BLaER1 treated with 17β-estradiol and CSF1 and Interleukin-3, amounts not matched to agents 10 nM and 100 nM (cell line): Measurements from ENCODE around the gene JAG2.

Source experiments
- H3K27ac ChIP-seq, 11 experiments: shearing (Covaris generic); formaldehyde crosslinking; 2 replicates each; pipeline ENCODE4 v1.8.1; 2022
- H3K27me3 ChIP-seq, 11 experiments: shearing (Covaris generic); formaldehyde crosslinking; 2 replicates each; pipeline ENCODE4 v1.8.1; 2022
- H3K36me3 ChIP-seq, 11 experiments: shearing (Covaris generic); formaldehyde crosslinking; 2 replicates each; pipeline ENCODE4 v1.8.1; 2022
- H3K4me1 ChIP-seq, 10 experiments: shearing (Covaris generic); formaldehyde crosslinking; 2 replicates each; pipeline ENCODE4 v1.8.1; 2022
- H3K4me2 ChIP-seq, 11 experiments: shearing (Covaris generic); formaldehyde crosslinking; 2 replicates each; pipeline ENCODE4 v1.8.1; 2022
- H3K4me3 ChIP-seq, 10 experiments: shearing (Covaris generic); formaldehyde crosslinking; 2 replicates each; pipeline ENCODE4 v1.8.1; 2022
- H3K9ac ChIP-seq, 11 experiments: shearing (Covaris generic); formaldehyde crosslinking; 2 replicates each; pipeline ENCODE4 v1.8.1; 2022
- H3K9me3 ChIP-seq, 11 experiments: shearing (Covaris generic); formaldehyde crosslinking; replicated peaks in 1 of 11; 2 replicates each; pipeline ENCODE4 v1.8.1; 2022
- H4K20me1 ChIP-seq, 11 experiments: shearing (Covaris generic); formaldehyde crosslinking; 2 replicates each; pipeline ENCODE4 v1.8.1; 2022
- Cebpa-rat ChIP-seq, 11 experiments: shearing (Covaris generic); IDR thresholded peaks; 2 replicates each; pipeline ENCODE4 v1.8.1; 2022

The JAG2 gene

DNA sequence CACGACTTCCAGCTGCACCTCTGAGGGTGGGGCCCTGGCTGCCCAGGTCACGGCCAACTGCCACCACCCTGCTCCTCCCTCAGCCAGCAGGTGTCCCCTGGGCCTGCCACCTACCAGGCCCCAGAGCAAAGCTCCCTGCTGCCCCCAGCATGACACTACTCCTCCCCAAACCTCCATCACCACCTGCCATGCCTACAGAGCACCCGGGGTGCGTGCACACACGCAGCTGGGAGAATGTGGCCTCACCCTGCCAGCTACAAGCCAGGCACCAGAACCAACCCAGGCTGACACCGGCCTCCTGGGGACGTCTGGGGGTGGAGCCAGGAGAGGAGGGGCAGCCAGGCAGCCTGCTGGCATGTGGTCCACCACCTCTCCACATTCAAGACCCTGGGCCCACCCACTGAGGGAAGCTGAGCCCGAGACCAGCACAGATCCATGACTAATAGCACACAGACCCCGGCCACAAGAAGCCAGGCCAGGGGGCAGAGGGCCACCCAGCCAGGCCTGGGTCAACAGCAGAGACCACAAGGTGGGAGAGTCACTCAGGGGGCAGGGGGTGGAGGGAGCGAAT lies 3.4 kb downstream of the JAG2 start:
- Histone ChIP-seq H3K9ac (peak overlapping the region in 6 of 11 experiments; percentile 13 to 82 (median 76); a peak in 11 of 22 replicates), H3K27me3 (peaks cover 0 to 29% (median 0%) of the 10 kb centered on the region in 11 experiments; a peak in 8 of 22 replicates), H3K4me1 (peaks cover 28 to 92% (median 91%) of the 10 kb centered on the region in 10 experiments), H3K4me3 (peak overlapping the region in 2 of 10 experiments; percentile 8 to 14; a peak in 3 of 20 replicates), H3K27ac (peak overlapping the region in 5 of 11 experiments; percentile 31 to 82 (median 72); a peak in 8 of 22 replicates), H3K36me3 (no peaks in the 10 kb centered on the region), H3K9me3 (no peaks in the 10 kb centered on the region), H3K4me2 (peak overlapping the region in 10 of 11 experiments; percentile 97 to 100 (median 100); a peak in 21 of 22 replicates), H4K20me1 (peaks cover 40 to 92% (median 69%) of the 10 kb centered on the region in 11 experiments; a peak in 21 of 22 replicates)
- no peak for TF ChIP-seq Cebpa-rat (IDR thresholded peaks at IDR 0.05)

DNA sequence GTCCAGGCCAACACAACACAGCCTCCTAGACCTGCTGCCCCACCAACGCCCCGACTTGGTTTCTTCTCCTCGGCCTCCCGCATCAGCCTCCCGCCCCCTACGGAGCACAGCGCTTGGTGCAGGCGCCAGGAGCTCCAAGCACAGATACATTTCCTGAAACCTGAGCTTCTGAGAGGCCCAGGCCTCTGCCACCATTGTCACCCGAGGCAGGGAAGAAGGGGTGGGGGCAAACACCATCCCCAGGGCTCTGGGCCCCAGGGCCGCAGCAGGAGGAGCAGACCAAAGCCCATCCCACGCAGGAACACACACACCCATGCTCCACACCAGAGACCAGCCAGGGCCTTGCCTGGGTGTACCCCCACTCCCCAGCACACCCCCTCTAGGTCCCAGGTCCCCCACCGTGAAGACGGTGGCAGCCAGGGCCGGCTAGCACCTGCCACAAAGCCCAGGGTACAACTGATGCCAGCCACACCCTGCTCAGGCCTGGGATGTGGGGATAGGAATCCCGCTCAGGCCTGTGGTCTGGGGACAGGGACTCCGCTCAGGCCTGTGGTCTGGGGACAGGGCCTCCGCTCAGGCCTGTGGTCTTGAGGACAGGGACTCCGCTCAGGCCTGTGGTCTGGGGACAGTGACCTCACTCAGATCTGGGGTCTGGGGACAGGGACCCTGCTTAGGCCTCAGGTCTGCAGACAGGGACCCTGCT lies 5.4 kb downstream of the JAG2 start:
- H3K9me3 ChIP-seq = no peaks in the 10 kb centered on the region
- H3K4me1 ChIP-seq = peaks cover 15 to 91% (median 83%) of the 10 kb centered on the region in 10 experiments
- H3K4me2 ChIP-seq = peak overlapping the region in 10 of 11 experiments; percentile 1 to 100 (median 98); a peak in 19 of 22 replicates
- peak overlapping the region in 9 of 11 experiments; percentile 11 to 75 (median 31); a peak in 11 of 22 replicates for H3K9ac ChIP-seq
- H3K27ac ChIP-seq = peak overlapping the region in 7 of 11 experiments; percentile 0 to 38 (median 18); a peak in 9 of 22 replicates
- TF ChIP-seq Cebpa-rat (IDR thresholded peaks at IDR 0.05) = no peak
- peaks cover 0 to 17% (median 0%) of the 10 kb centered on the region in 11 experiments; a peak in 8 of 22 replicates for H3K27me3 ChIP-seq
- no peaks in the 10 kb centered on the region for H3K36me3 ChIP-seq
- no peak overlapping the region for H3K4me3 ChIP-seq
- H4K20me1 ChIP-seq = peaks cover 46 to 83% (median 72%) of the 10 kb centered on the region in 11 experiments; a peak in 21 of 22 replicates

DNA sequence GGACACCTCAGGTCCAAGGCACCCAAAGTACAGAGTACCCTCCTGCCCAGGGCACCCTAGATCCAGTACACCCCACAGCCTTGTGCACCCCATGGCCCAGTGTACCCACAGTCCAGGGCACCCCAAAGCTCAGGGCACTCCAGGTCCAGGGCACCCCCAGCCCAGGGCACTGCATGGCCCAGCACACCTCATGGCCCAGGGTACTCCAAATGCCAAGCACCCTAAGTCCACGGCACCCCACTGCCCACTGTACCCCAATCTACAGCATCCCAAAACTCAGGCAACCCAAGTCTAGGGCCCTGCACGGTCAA lies 6.0 kb downstream of the JAG2 start:
- H4K20me1 ChIP-seq = peaks cover 51 to 86% (median 78%) of the 10 kb centered on the region in 11 experiments; a peak in 21 of 22 replicates
- H3K4me3 ChIP-seq = peak overlapping the region in 1 of 10 experiments; percentile 1; a peak in 1 of 20 replicates
- H3K4me2 ChIP-seq = peak overlapping the region in 10 of 11 experiments; percentile 0 to 100 (median 98); a peak in 19 of 22 replicates
- peaks cover 0 to 4% (median 0%) of the 10 kb centered on the region in 11 experiments; a peak in 5 of 22 replicates for H3K36me3 ChIP-seq
- peaks cover 0 to 13% (median 0%) of the 10 kb centered on the region in 11 experiments; a peak in 8 of 22 replicates for H3K27me3 ChIP-seq
- peak overlapping the region in 6 of 11 experiments; percentile 0 to 18 (median 0); a peak in 6 of 22 replicates for H3K27ac ChIP-seq
- TF ChIP-seq Cebpa-rat (IDR thresholded peaks at IDR 0.05) = no peak
- no peaks in the 10 kb centered on the region for H3K9me3 ChIP-seq
- peak overlapping the region in 7 of 11 experiments; percentile 0 to 75 (median 11); a peak in 11 of 22 replicates for H3K9ac ChIP-seq
- peaks cover 13 to 93% (median 81%) of the 10 kb centered on the region in 10 experiments for H3K4me1 ChIP-seq

DNA sequence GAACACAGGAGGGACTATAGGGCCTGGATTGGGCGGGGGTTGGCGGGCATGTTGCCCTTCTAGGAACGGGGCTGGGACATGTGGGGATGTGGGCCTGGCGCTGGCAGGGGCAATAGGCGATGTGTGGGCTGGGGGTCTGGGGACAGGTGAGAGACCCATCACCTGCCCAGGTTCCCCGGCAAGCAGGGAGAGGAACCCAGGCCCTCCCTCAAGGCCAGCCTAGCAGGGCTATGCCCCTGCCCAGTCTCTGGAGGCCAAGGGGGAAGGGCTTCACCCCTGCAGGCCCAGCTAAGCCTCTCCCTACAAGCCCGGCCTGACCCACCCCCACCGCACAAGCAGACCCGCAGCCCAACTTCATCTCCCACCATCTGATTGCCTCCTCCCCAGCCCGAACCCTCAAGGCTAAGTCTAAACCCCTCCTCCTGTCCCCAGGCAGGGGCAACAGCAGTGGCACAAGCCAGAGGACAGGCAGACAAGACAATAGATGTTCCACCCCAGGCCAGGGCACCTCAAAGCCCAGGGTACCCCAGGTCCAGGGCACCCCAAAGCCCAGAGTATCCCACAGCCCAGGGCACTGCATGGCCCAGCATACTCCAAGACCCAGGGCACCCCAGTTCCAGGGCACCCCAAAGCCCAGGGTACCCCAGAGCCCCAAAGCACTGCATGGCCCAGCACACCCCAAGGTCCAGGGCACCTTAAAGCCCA lies 6.5 kb downstream of the JAG2 start:
- Histone ChIP-seq H3K27ac (peak overlapping the region in 6 of 11 experiments; percentile 0 to 18 (median 0); a peak in 5 of 22 replicates), H4K20me1 (peaks cover 50 to 91% (median 82%) of the 10 kb centered on the region in 11 experiments; a peak in 21 of 22 replicates), H3K9me3 (no peaks in the 10 kb centered on the region), H3K9ac (peak overlapping the region in 7 of 11 experiments; percentile 0 to 39 (median 11); a peak in 11 of 22 replicates), H3K36me3 (peaks cover 0 to 9% (median 0%) of the 10 kb centered on the region in 11 experiments; a peak in 6 of 22 replicates), H3K4me3 (peak overlapping the region in 1 of 10 experiments; percentile 1; a peak in 1 of 20 replicates), H3K4me2 (peak overlapping the region in 10 of 11 experiments; percentile 0 to 100 (median 98); a peak in 18 of 22 replicates), H3K27me3 (peaks cover 0 to 8% (median 0%) of the 10 kb centered on the region in 11 experiments; a peak in 8 of 22 replicates), H3K4me1 (peaks cover 8 to 92% (median 76%) of the 10 kb centered on the region in 10 experiments)
- TF ChIP-seq Cebpa-rat (IDR thresholded peaks at IDR 0.05) = no peak

DNA sequence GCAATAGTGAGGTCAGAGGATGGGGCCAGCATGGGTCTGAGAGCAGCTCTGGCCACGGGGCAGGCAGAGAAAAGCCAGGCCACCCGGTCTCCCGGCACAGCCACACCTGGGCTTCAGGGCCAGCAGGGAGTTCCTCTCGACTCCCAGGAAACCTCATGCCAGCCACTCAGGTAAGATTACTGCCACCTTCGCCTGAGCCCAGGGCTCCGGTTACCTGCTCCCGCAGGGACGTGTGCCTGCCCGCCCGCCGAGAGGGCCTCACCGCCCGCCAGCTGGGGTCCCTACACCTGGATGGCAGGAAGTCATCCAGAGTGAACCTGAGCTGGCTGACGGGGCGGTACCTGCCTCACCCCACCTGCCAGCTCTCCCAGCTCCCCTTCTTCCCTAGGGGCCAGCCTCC lies 7.3 kb downstream of the JAG2 start:
- Histone ChIP-seq H3K9me3 (no peaks in the 10 kb centered on the region), H3K4me2 (peak overlapping the region in 9 of 11 experiments; percentile 23 to 100 (median 97); a peak in 16 of 22 replicates), H4K20me1 (peaks cover 42 to 93% (median 74%) of the 10 kb centered on the region in 11 experiments; a peak in 21 of 22 replicates), H3K36me3 (peaks cover 0 to 15% (median 2%) of the 10 kb centered on the region in 11 experiments; a peak in 8 of 22 replicates), H3K27me3 (peaks cover 0 to under 1% (median 0%) of the 10 kb centered on the region in 11 experiments; a peak in 1 of 22 replicates), H3K4me1 (peaks cover 0 to 92% (median 70%) of the 10 kb centered on the region in 10 experiments; a peak in 19 of 20 replicates), H3K9ac (0 out of 22 replicates have a peak overlapping the region, but pooled peaks of 1 of the 11 experiments have one; percentile 33), H3K27ac (no peak overlapping the region), H3K4me3 (no peak overlapping the region)
- no peak for TF ChIP-seq Cebpa-rat (IDR thresholded peaks at IDR 0.05)

DNA sequence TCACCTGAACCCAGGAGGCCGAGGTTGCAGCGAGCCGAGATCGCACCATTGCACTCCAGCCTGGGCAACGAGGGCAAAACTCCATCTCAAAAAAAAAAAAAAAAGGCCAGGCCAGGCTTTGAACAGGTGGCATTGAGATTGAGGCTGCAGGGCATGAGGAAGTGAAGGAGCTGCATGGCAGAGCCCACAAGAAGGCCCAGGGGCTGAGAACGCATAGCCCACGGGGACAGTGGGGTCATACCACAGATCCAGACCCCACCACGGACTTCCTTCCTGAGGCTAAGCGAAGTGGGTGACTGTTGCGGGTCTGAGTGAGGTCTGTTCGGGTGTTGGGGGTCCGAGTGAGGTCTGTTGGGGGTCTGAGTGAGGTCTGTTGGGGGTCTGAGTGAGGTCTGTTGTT lies 7.8 kb downstream of the JAG2 start:
- Histone ChIP-seq H3K36me3 (peaks cover 0 to 20% (median 7%) of the 10 kb centered on the region in 11 experiments; a peak in 8 of 22 replicates), H3K27ac (no peak overlapping the region)
- TF ChIP-seq Cebpa-rat (IDR thresholded peaks at IDR 0.05) = no peak

DNA sequence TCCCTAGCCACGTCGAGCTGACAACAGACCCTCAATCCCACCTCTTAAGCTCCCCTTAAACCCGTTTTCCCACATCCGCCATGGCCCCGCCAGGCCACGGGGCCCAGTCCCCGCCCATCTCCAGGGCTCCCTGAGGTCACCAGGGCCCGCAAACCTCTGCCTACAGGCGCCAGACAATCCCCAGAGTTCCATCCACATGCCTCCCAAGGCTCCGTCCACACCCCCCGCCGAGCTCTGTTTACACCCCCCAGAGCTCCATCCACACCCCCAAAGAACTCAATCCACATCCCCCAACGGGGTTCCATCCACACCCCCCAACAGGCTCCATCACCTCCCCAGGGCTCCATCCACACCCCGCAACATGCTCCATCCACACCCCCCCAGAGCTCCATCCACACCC lies 9.2 kb downstream of the JAG2 start:
- Histone ChIP-seq H4K20me1 (peaks cover 22 to 91% (median 74%) of the 10 kb centered on the region in 11 experiments; a peak in 21 of 22 replicates), H3K9me3 (no peaks in the 10 kb centered on the region), H3K27me3 (no peaks in the 10 kb centered on the region; a peak in 1 of 22 replicates), H3K27ac (no peak overlapping the region), H3K4me2 (peak overlapping the region in 1 of 11 experiments; percentile 25; a peak in 1 of 22 replicates), H3K4me1 (peaks cover 0 to 91% (median 68%) of the 10 kb centered on the region in 10 experiments; a peak in 18 of 20 replicates), H3K9ac (no peak overlapping the region), H3K36me3 (peaks cover 0 to 27% (median 13%) of the 10 kb centered on the region in 11 experiments; a peak in 9 of 22 replicates), H3K4me3 (no peak overlapping the region)
- no peak for TF ChIP-seq Cebpa-rat (IDR thresholded peaks at IDR 0.05)

More for the DNA sequence above, 7.8 kb downstream of the JAG2 start:
- Histone ChIP-seq H4K20me1 (peaks cover 37 to 93% (median 78%) of the 10 kb centered on the region in 11 experiments; a peak in 21 of 22 replicates), H3K4me2 (peak overlapping the region in 9 of 11 experiments; percentile 23 to 100 (median 97); a peak in 17 of 22 replicates), H3K4me1 (peaks cover 0 to 92% (median 70%) of the 10 kb centered on the region in 10 experiments; a peak in 19 of 20 replicates), H3K27me3 (no peaks in the 10 kb centered on the region; a peak in 1 of 22 replicates), H3K9ac (0 out of 22 replicates have a peak overlapping the region, but pooled peaks of 2 of the 11 experiments have one; percentile 8 to 33), H3K4me3 (no peak overlapping the region), H3K9me3 (no peaks in the 10 kb centered on the region)
